Breast epithelium (tissue), 4 donors: Measurements from ENCODE around the gene PLA2G2F. TPM values are rescaled to one million over a fixed set of nuclear protein-coding genes. Genes with fewer than 3 reads are reported as not detected.
"Not testable (repeated sequence)": the region's sequence is repeated elsewhere in the genome, so short reads cannot be mapped to it uniquely, and the experiment has no call there.

Experiments used
- DNase-seq, 2 donors: peaks; one replicate each; pipeline ENCODE4 v3.0.0-alpha.2; 2019; ENCODE audit warnings: low spot score in 2 of 2
- H3K27ac ChIP-seq, 2 donors: fragments of 200-600 bp; sonication (generic) in 1 of 2; one replicate each; pipeline ENCODE4 v1.5.1; 2016 to 2019; ENCODE audit warnings: mild to moderate bottlenecking in 1 of 2
- H3K27me3 ChIP-seq, 2 donors: fragments of 200-600 bp; sonication (generic) in 1 of 2; one replicate each; pipeline versions ENCODE4 v1.5.1 to v1.6.0; 2017 to 2019; ENCODE audit warnings: control low read depth in 1 of 2, mild to moderate bottlenecking in 1 of 2
- H3K36me3 ChIP-seq: fragments of 200-600 bp; one replicate; pipeline ENCODE4 v1.5.1; 2019
- H3K4me1 ChIP-seq, 2 donors: fragments of 200-600 bp; sonication (generic); one replicate each; pipeline ENCODE4 v1.5.1; 2016 to 2019; ENCODE audit warnings: control low read depth in 1 of 2
- H3K4me3 ChIP-seq, 3 donors: fragments of 200-600 bp; sonication (generic); 1 replicate in 2 of 3; 2 replicates in 1 of 3; pipeline ENCODE4 v1.5.1; 2016 to 2019; ENCODE audit warnings: mild to moderate bottlenecking in 3 of 3, moderate library complexity in 2 of 3
- H3K9me3 ChIP-seq, 2 donors: fragments of 200-600 bp; sonication (generic) in 1 of 2; one replicate each; pipeline ENCODE4 v1.5.1; 2016 to 2019; ENCODE audit warnings: control low read depth in 1 of 2
- POLR2A ChIP-seq: fragments of 450-650 bp; IDR thresholded peaks from one replicate; pipeline ENCODE4 v1.6.1; 2016; ENCODE audit warnings: antibody characterized with exemption, mild to moderate bottlenecking, moderate library complexity
- POLR2AphosphoS5 ChIP-seq, 3 donors: sonication (generic); formaldehyde crosslinking; IDR thresholded peaks; one replicate each; pipeline ENCODE4 v1.6.1; 2017; ENCODE audit warnings: antibody characterized with exemption in 3 of 3
- intact Hi-C: fragments of 100-400 bp; cut with DNase I; formaldehyde crosslinking; loops from one replicate; pipeline ENCODE4 v1.15.1; 2023; ENCODE audit warnings: low total_unique reads
- total RNA-seq, 3 donors: library from RNA; depleted of rRNA; stranded (reverse); fragments of >200 nt; gene quantifications; one replicate each; pipeline ENCODE4 v1.1.0, GENCODE V29; 2016
- TF ChIP-seq, protein P1 (sequence below), 3 donors: fragments of 450-650 bp; IDR thresholded peaks; one replicate each; pipeline ENCODE4 v1.5.1; 2016 to 2017; ENCODE audit warnings: antibody characterized with exemption in 3 of 3, mild to moderate bottlenecking in 3 of 3, moderate library complexity in 3 of 3

The PLA2G2F gene
- total RNA-seq, 3 donors from 2014 or later = not detected

DNA sequence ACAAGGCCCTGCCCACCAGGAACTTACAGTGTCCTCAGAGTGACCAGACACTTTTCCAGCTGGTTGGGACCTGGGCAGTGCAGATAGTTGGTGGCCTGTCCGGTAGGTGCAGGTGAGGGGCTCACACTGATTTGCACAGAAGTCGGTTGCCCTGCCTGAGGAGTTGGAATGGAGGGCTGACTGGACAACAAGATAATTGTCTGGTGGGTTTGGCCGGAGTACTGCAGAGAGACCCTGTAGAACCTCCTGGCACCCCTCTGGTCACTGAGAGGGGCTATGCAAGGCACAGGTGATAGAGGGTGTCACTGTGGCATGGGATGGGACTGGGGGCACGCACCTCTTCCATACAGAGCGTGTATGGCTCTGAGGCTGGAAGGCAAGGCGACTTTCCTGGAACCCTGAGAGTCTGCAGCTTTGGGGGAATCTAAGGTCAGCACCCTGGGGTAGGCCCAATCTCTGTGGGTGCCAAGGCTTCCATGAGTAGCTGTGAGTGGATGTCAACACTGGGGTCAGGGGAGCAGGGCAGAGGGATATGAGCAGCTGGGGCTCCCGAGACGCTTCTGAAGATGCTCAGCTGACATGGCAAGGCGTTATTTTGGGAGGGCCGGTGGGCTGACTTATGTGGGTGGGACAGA, 12.2 kb upstream of the PLA2G2F start:
- Histone ChIP-seq H3K27me3 (no peaks in the 10 kb centered on the region), H3K36me3 (no peaks in the 10 kb centered on the region), H3K9me3 (peaks cover 0 to 4% of the 10 kb centered on the region in 2 donors), H3K4me3 (no peak overlapping the region), H3K4me1 (peaks cover 0 to 4% of the 10 kb centered on the region in 2 donors), H3K27ac (no peak overlapping the region)
- peak in 1 of 2 donors; percentile 38 for DNase-seq
- TF ChIP-seq, protein P1, sequence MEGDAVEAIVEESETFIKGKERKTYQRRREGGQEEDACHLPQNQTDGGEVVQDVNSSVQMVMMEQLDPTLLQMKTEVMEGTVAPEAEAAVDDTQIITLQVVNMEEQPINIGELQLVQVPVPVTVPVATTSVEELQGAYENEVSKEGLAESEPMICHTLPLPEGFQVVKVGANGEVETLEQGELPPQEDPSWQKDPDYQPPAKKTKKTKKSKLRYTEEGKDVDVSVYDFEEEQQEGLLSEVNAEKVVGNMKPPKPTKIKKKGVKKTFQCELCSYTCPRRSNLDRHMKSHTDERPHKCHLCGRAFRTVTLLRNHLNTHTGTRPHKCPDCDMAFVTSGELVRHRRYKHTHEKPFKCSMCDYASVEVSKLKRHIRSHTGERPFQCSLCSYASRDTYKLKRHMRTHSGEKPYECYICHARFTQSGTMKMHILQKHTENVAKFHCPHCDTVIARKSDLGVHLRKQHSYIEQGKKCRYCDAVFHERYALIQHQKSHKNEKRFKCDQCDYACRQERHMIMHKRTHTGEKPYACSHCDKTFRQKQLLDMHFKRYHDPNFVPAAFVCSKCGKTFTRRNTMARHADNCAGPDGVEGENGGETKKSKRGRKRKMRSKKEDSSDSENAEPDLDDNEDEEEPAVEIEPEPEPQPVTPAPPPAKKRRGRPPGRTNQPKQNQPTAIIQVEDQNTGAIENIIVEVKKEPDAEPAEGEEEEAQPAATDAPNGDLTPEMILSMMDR (IDR thresholded peaks at IDR 0.05) = no peak
- TF ChIP-seq POLR2AphosphoS5 (IDR thresholded peaks at IDR 0.05) (no peak), POLR2A (no peak)
- intact Hi-C loops = no loop called here

DNA sequence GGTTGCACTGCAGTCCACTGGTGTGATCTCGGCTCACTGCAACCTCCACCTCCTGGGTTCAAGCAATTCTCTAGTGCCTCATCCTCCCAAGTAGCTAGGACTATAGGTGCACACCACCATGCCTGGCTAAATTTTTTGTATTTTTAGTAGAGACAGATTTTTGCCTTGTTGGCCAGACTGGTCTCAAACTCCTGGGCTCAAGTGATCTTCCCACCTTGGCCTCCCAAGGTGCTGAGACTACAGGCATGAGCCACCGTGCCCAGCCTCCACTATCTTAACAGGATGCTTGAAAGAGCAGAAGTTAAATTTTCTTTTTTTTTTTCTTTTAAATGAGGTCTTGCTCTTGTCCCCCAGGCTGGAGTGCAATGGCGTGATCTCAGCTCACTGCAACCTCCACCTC, 8.6 kb upstream of the PLA2G2F start:
- H3K4me1 ChIP-seq, H3K4me3 ChIP-seq, DNase-seq, H3K27me3 ChIP-seq, H3K36me3 ChIP-seq, H3K27ac ChIP-seq, H3K9me3 ChIP-seq, intact Hi-C loops: not testable (repeated sequence)

DNA sequence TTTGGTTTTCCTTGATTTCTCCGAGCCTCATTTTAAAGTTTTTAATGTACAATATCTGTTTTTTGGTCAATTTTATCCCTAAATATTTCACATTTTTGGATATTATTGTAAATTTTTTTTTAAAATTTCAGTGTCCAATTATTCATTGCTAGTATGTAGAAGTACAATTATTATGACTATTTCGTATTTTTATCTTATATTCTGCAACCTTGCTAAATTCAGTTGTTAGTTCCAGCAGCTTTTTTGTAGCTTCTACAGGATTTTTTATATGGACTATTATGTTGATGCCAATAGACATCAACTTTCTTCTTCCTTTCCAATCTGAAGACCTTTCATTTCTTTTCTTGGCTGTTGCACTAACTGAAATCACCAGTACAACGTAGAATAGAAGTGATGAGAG, 4.1 kb upstream of the PLA2G2F start:
- H3K9me3 ChIP-seq = peaks cover 0 to 4% of the 10 kb centered on the region in 2 donors
- H3K4me1 ChIP-seq = no peaks in the 10 kb centered on the region
- H3K27me3 ChIP-seq = no peaks in the 10 kb centered on the region
- TF ChIP-seq POLR2AphosphoS5 (IDR thresholded peaks at IDR 0.05) = no peak
- TF ChIP-seq POLR2A = no peak
- TF ChIP-seq, protein P1 (IDR thresholded peaks at IDR 0.05) = no peak
- intact Hi-C loops = no loop called here
- no peak overlapping the region for H3K27ac ChIP-seq
- H3K4me3 ChIP-seq = no peak overlapping the region
- no peak for DNase-seq
- no peaks in the 10 kb centered on the region for H3K36me3 ChIP-seq

DNA sequence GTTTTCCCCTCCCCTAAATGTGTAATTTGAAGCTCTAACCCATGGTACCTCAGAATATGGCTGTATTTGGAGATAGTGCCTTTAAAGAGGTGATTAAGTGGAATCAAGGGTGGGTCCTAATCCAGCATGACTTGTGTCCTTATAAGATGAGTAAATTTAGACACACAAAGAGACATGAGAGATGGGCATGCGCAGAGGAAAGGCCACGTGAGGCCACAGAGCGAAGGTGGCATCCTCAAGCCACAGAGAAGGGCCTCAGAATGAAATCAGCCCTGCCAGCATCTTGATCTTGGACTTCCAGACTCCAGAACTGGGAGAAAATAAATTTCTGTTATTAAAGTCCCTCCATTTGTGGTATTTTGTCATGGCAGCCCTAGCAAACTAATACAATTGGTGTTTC, 2.9 kb upstream of the PLA2G2F start:
- no peaks in the 10 kb centered on the region for H3K27me3 ChIP-seq
- H3K36me3 ChIP-seq = no peaks in the 10 kb centered on the region
- no peak overlapping the region for H3K27ac ChIP-seq
- TF ChIP-seq POLR2A (no peak), POLR2AphosphoS5 (IDR thresholded peaks at IDR 0.05) (no peak)
- TF ChIP-seq, protein P1 (IDR thresholded peaks at IDR 0.05) = no peak
- no peak overlapping the region for H3K4me3 ChIP-seq
- no peak for DNase-seq
- intact Hi-C loops = no loop called here
- H3K9me3 ChIP-seq = no peaks in the 10 kb centered on the region
- H3K4me1 ChIP-seq = no peaks in the 10 kb centered on the region

DNA sequence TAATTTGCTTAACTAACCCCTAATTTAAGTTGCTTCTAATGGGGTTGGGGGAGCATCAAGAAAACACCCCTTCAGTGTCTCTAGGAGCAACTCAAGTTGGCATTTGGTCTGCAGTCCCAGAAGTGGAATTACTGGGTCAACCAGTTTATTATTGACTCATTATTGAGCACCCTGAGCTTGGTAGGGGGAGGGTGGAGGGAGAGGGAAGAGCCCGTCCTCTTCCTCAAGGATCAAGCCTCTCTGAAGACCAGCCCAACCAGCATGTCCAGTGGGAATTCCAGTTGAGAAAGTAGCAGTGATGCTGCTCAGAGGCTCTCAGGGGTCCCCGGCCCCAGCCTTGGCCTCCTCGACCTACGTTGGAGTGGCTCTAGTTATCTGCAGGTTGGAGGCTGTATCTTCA, 2.1 kb upstream of the PLA2G2F start:
- no peaks in the 10 kb centered on the region for H3K4me1 ChIP-seq
- H3K27me3 ChIP-seq = no peaks in the 10 kb centered on the region
- intact Hi-C loops = no loop called here
- TF ChIP-seq, protein P1 (IDR thresholded peaks at IDR 0.05) = no peak
- TF ChIP-seq POLR2AphosphoS5 (IDR thresholded peaks at IDR 0.05) (no peak), POLR2A (no peak)
- DNase-seq = peak in 1 of 2 donors; percentile 33
- H3K9me3 ChIP-seq = no peaks in the 10 kb centered on the region
- H3K27ac ChIP-seq = peak overlapping the region; percentile 25 to 48
- no peaks in the 10 kb centered on the region for H3K36me3 ChIP-seq
- no peak overlapping the region for H3K4me3 ChIP-seq
